HG02885 (cell line): Measurements from ENCODE around the gene MRPL16.
"Not testable (repeated sequence)": the region's sequence is repeated elsewhere in the genome, so short reads cannot be mapped to it uniquely, and the experiment has no call there.

Experiments used
- ATAC-seq: cut with Tn5 transposase; IDR thresholded peaks from one replicate; pipeline ENCODE4 v1.9.1; 2021; ENCODE audit warnings: mild to moderate bottlenecking; ENCODE audit not compliant: unreplicated experiment, poor library complexity

The MRPL16 gene

DNA sequence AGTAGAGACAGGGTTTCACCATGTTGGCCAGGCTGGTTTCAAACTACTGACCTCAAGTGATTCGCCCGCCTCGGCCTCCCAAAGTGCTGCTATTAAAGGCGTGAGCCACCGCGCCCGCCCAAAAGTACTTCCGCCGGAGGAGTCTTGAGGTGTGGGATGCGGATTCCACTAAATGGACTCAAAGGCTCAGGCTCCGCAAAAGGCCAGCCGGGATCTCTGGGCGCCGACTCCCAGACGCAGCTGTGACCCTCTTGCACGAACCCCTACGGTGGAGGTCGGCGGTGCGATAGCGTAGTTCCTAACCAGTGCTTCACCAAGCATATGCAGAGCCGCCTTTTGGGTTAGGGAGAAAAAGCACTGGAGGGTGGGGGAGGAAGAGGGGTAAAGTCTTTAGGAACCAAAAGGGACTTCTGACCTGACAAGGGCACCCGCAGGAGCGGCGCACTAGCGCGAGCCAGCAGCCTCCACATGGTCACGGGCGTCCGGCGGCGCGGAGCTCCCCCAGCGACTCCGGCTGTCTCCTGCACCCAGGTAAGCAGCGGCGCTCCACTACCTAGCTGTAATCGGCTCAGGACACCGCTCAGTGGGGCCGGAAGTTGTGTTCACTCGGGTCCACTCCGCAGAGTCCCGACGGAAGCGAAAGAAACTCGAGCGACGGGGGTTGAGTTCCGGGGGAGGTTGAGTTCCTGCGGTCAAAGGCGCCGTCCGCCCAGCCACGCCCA lies at the start of gene MRPL16:
TSS of gene MRPL16 (minus strand) at position 590 of the 722 bp plus-strand sequence. CDS start at position 470, 120 bp downstream.
- ATAC-seq = peak; percentile 98

GRCh38 chr11:59859673-59860072 lies 49.1 kb upstream of the MRPL16 start:
- no peak for ATAC-seq

- ATAC-seq = no peak
Observed at GRCh38 chr11:59857439-59858434, 47.2 kb upstream of the MRPL16 start.

DNA sequence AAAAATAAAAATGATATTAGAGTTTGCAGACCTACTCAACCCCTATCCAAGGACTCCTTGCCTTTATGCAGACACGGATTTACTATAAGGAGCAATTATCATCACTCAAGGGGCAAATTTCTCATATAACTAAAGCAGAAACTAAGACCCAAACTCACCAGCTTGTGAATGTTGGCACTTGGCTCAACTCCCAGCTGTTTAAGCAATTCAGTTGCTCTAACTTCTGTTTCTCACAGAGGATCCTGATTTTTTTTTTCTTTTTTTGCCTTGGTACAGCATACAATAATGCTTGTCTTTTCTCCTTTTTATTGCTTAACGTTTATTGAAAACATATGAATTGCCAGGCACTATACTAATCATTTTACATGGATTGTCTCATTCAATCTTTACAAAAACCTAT lies 44.3 kb upstream of the MRPL16 start:
- ATAC-seq = no peak

- ATAC-seq = not testable (repeated sequence)
Observed at GRCh38 chr11:59851416-59851815, 40.8 kb upstream of the MRPL16 start.

DNA sequence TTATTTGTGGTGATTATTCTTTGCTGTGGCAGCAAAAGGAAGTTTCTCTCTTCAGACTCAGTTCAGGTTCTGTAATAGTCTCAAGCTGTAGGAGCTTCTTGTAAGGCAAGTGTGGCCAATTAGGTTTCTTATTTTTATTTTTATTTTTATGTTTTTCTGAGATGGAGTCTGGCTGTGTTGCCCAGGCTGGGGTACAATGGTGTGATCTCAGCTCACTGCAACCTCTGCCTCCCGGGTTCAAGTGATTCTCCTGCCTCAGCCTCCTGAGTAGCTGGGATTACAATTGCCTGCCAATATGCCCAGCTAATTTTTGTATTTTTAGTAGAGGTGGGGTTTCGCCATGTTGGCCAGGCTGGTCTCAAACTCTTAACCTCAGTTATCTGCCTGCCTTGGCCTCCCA lies 39.0 kb upstream of the MRPL16 start:
- ATAC-seq = not testable (repeated sequence)

DNA sequence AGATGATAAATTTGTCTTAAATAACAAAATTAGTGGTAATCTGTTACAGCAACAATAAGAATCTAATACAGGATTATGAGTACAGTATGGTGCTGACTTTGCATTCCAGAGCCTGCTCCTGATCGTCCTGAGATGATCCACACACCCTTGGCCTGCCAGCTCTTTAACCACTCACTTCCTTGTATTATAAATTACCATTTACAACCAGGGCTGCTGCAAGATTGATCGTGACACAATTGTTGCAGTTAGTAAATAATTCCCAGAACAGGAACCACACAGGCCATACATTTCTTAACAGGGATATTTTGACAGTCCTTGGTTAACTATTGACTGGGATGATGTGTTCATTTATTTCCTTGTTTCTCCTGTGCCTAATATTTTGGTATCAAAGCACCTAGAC lies 38.6 kb upstream of the MRPL16 start:
- no peak for ATAC-seq

DNA sequence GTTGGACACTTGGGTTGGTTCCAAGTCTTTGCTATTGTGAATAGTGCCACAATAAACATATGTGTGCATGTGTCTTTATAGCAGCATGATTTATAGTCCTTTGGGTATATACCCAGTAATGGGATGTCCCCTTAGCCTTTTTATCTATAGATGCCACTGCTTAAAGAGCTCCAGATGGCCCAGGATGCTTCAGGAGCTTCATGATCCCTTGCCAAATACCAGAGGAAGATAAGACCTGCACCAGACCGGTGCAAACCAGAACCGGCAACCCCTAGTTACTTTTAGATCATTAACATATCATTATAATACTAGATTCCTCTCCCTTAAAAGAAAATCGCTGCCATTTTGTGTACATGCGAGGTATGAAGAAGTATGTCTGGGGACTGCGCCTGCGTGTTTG lies 37.9 kb upstream of the MRPL16 start:
- ATAC-seq = not testable (repeated sequence)

GRCh38 chr11:59847626-59848025 lies 37.0 kb upstream of the MRPL16 start:
- ATAC-seq = no peak

DNA sequence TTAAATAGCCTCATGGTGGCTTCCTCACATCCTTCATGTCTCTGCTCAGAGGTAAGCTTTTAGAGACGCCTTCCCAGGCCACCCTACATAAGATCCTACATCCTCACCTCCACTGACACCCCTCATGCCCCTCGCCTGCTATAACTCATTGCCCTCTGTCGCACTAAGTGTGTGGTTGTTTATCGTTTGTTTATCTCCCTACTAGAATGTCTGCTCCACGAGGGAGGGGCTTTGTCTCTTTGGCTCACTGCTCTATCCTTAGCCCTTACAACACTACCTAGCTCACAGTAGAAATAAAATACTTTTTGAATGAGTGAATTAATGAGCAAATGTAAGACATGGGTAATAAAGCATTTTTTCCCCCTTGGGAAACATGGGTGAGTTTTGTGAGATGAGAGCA lies 36.0 kb upstream of the MRPL16 start:
- ATAC-seq = no peak

DNA sequence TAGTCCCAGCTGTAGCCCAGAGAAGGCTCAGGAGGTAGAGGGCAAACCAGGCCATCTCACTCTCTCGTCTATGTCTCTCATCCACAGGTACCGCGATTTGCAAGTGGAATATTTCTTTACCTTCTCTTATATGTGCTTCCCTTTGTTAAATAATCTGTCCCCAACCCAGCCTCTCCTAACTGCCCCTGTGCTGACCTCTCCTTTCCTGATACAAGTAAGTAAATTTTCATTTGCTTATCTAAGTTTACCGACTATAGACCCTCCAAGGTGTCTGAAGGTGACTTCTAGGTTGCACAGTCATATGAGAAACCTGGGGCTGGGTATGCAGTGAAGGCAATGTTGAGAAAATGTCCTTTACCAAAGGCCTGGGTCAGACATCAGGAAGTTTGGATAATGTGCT lies 34.8 kb upstream of the MRPL16 start, which contains the start of gene CBLIF:
TSS of gene CBLIF (minus strand) at position 101 of the 400 bp plus-strand sequence. CDS start at position 55, 46 bp downstream.
- ATAC-seq = no peak

- ATAC-seq = no peak
Observed at GRCh38 chr11:59842316-59842715, 31.7 kb upstream of the MRPL16 start.

DNA sequence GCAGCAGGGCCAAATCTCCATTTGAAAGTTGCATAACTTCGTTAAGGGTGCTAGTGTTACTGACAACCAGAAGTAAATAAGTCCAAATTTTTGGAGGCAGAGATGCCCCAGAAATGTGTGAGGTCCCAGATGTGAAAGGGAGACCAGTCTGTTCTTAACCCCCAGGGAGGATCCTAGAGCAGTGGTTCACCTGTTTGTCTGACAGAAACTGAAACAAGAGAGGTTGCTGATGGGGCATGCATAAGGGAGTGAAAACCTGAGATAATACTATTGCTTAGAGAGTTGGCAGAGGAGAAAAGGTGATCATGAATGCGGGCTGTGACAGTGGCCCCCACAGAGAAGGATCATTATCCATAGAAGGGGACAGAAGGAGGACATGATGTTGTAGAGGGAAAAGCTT lies 30.9 kb upstream of the MRPL16 start:
- ATAC-seq = no peak

GRCh38 chr11:59839615-59840014 lies 29.0 kb upstream of the MRPL16 start:
- ATAC-seq = no peak

DNA sequence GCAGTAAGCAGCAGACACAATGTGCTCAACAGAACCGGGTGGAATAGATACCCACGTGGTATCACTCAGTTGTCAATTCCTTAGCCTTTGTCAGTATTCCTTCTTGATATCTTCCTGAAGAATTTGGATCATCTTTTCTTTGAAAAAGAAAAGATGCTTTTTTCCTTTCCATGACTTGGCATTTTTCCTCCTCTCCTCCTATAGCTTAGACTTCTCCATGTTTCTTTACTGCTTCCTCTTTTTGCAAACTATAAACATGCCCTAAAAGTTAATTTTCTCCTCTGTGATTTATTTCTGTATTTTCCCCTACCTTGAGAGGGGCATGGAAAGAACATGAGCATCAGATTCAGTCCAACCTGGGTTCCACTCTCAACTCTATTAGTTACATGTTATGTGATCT lies 23.0 kb upstream of the MRPL16 start:
- no peak for ATAC-seq

DNA sequence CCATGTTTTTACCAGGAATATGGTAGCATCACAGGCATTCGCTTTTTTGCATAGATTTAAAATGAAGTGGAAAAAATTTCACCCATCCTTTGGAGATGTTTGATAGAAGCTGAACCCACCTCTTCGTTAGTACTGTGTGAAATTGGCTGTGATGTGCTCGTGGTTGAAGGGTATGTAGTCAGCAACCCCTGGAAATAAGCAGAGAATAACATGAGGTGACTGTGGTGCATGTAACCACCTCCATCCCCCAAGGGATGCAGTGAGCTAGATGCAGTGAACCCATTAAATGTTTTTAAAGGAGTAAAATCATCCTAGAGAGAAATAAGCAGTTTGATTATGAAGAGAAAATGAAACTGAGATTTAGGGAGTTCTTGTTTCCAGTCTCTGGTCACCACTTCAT lies 18.8 kb upstream of the MRPL16 start:
- ATAC-seq = no peak

DNA sequence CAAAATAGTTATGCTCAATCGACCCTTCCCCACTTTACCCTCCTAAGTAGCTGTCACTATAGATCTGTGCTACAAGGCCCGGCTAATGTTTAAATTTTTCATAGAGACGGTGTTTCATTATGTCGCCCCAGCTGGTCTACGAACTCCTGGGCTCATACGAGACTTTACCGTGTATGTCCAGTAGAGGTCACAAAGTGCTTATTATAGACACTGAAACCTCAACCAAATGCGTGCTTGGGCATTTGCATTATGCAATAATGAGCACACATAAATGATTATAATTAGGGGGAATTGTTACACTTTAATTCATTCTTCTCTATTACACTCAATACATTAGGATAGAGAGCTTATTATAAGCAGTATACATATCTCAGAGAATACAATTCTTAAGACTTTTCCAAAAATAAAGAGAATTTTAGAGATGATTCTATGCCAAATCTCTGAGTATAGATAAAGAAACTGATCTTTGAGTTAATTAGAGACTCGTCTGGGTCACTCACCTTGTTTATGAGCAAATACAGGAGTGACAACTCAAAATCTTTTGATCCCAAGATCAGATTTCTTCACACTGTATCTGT lies 12.5 kb upstream of the MRPL16 start:
- peak; percentile 96 for ATAC-seq

GRCh38 chr11:59818572-59818971 lies 8.0 kb upstream of the MRPL16 start:
- no peak for ATAC-seq

- not testable (repeated sequence) for ATAC-seq
Observed at GRCh38 chr11:59816434-59816833, 5.9 kb upstream of the MRPL16 start.

DNA sequence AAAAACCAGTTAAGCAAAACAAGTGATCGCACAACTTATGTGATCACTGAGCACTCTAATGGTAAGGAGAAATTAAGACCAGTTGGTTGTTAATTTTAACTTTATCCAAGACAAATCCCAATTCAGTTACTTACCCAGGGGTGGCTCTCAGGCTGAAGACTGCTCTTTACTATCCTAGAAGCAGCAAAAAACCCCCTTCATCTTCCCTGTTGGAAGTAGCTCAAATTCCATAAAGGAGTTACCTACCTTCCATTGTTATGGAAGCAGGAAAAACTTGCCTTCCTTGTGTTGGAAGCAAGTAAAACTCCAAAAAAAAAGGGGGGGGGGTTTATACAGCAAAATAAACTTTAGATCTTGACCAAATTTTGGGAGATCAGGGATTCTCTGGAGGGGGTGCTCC lies 5.2 kb upstream of the MRPL16 start:
- no peak for ATAC-seq

- no peak for ATAC-seq
Observed at GRCh38 chr11:59814021-59814420, 3.4 kb upstream of the MRPL16 start.
